ENCODE measurements around the gene CCDC160. TPM values are rescaled to one million over a fixed set of nuclear protein-coding genes. Genes with fewer than 3 reads are reported as not detected.
"Not testable (repeated sequence)": the region's sequence is repeated elsewhere in the genome, so short reads cannot be mapped to it uniquely, and the experiment has no call there.

The CCDC160 gene
- total RNA-seq, 2 experiments from 2014 or later, result not detected

DNA sequence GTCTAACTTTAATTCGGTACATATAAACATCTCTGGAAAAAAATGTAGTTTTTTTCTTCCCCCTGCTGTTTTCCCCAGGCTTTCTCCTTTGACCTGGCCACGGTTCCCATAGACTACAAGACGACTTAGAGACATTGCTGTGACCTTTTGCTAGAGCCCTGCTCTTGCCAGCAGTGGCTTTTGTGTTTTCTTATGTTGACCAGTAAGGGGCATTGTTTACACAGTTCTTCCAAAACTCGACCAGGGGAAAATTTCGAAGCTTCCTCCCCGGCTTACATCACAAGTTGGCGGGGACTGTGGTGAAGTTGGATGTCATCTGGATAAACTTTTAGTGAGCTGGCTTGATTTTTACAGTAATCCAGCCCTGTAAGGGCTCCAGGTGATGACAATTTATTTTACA, 9.3 kb downstream of the CCDC160 start:
- no peak for DNase-seq
- H3K27me3 Mint-ChIP-seq (ENCODE audit: low read depth), result peaks cover 2% of the 10 kb centered on the region
- ChIA-PET CTCF (no interaction called here), POLR2A (no interaction called here)
- H3K27ac Mint-ChIP-seq, result no peak overlapping the region
- peaks cover 4% of the 10 kb centered on the region for H3K4me1 Mint-ChIP-seq (ENCODE audit: low read depth)
- H3K4me3 Mint-ChIP-seq, result no peak overlapping the region
- no peaks in the 10 kb centered on the region for H3K36me3 Mint-ChIP-seq (ENCODE audit: low read depth)
- ATAC-seq, result no peak
- H3K9me3 Mint-ChIP-seq (ENCODE audit: insufficient read depth), result no peaks in the 10 kb centered on the region

DNA sequence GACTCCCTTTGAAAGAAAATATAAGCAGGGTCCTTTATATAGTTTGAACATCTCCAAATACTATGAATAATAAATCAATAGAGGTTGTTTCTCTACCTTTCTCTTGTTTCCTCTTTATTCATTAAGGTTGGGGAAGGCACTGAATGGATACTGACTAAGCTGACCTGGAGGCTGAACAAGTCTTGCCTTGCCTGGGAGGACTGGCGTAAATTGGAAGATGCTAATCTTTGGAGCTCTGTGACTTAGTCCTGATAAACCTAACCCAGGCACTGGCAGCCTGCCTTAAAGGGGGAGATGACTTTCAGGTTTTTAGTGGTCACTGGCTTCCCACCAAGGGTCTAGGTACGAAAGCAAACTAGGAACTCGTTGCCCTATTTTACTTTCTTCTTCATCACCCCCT, 10.5 kb downstream of the CCDC160 start:
- no peak for ATAC-seq
- CTCF ChIA-PET, result interaction anchor here (1.1 kb wide), 1 partner anchor 103 kb away, joined by 4 read pairs; no protein-coding TSS in a partner anchor
- H3K27me3 Mint-ChIP-seq (ENCODE audit: low read depth), result peaks cover 2% of the 10 kb centered on the region
- POLR2A ChIA-PET, result no interaction called here
- H3K4me1 Mint-ChIP-seq (ENCODE audit: low read depth), result no peaks in the 10 kb centered on the region
- no peaks in the 10 kb centered on the region for H3K9me3 Mint-ChIP-seq (ENCODE audit: insufficient read depth)
- DNase-seq, result no peak
- H3K36me3 Mint-ChIP-seq (ENCODE audit: low read depth), result no peaks in the 10 kb centered on the region
- no peak overlapping the region for H3K4me3 Mint-ChIP-seq
- no peak overlapping the region for H3K27ac Mint-ChIP-seq

DNA sequence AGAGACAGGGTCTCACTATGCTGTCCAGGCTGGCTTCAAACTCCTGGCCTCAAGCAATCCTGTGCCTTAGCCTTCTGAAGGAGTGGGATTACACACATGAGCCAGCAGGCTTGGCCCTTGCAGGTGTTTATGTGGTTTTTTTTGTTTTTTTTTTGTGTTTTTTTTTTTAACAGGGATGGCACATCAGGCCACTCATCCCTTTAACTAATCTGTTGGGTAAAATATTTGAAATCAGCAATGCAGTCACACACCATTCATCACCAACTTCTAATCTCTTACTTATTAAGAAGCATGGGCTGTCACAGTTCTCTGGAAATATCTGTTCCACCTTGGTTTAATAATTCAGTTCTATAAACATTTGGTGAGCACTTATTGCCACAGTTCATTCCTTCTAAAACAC, 12.3 kb downstream of the CCDC160 start:
- Mint-ChIP-seq H3K27ac (no peak overlapping the region), H3K9me3 (ENCODE audit: insufficient read depth) (no peaks in the 10 kb centered on the region), H3K4me1 (ENCODE audit: low read depth) (no peaks in the 10 kb centered on the region), H3K27me3 (ENCODE audit: low read depth) (peaks cover 2% of the 10 kb centered on the region), H3K36me3 (ENCODE audit: low read depth) (no peaks in the 10 kb centered on the region), H3K4me3 (no peak overlapping the region)
- ATAC-seq, result no peak
- ChIA-PET CTCF (no interaction called here), POLR2A (no interaction called here)
- no peak for DNase-seq

DNA sequence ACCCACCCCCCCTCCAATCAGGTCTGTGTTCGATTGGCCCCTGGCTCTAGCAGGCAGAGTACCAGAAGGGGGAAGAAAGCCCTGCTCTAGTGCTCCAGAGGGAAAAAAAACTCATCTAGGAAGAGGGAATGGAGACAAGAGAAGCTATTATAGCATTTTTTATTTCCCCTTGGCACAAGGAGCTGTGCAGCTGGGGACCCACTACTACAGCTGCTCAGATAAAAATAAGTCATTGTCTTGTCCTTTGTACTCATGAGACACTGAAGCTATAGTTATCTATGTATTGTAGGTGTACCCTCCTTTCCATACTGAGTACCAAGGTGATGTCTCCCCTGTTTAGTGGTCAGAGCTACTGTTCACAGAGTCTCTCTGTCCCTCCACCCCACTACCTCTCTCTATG, 14.3 kb downstream of the CCDC160 start:
- ChIA-PET POLR2A (no interaction called here), CTCF (no interaction called here)
- Mint-ChIP-seq H3K9me3 (ENCODE audit: insufficient read depth) (no peaks in the 10 kb centered on the region), H3K27ac (no peak overlapping the region), H3K4me3 (no peak overlapping the region), H3K4me1 (ENCODE audit: low read depth) (no peaks in the 10 kb centered on the region), H3K27me3 (ENCODE audit: low read depth) (no peaks in the 10 kb centered on the region), H3K36me3 (ENCODE audit: low read depth) (no peaks in the 10 kb centered on the region)
- DNase-seq (no peak), ATAC-seq (no peak)

DNA sequence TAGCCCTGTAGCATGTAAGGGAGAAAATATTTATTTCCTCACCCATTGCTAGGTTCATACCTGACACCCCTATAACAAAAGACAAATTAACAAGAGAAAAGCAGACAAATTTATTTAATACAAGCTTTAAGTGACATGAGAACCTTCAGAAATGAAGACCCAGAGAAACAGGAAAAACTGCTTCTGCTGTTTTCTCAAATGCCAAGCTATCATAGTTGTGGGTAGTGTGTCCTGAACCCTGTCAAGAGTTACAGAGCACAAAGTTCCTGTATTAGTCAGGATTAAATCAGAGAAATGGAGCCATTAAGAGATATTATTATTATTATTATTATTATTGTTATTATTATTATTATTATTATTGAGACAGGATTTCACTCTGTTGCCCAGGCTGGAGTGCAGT, 17.5 kb downstream of the CCDC160 start:
- Mint-ChIP-seq H3K4me1 (ENCODE audit: low read depth) (no peaks in the 10 kb centered on the region), H3K27ac (no peak overlapping the region), H3K9me3 (ENCODE audit: insufficient read depth) (no peaks in the 10 kb centered on the region), H3K4me3 (no peak overlapping the region), H3K36me3 (ENCODE audit: low read depth) (no peaks in the 10 kb centered on the region), H3K27me3 (ENCODE audit: low read depth) (no peaks in the 10 kb centered on the region)
- POLR2A ChIA-PET, result interaction anchor here (0.6 kb wide), 1 partner anchor 18 kb away, joined by 3 read pairs; no protein-coding TSS in a partner anchor
- CTCF ChIA-PET, result interaction anchor here (0.6 to 4.8 kb wide), 8 partner anchors 14 to 552 kb away, joined by 3 to 26 read pairs (median 4); a partner anchor contains a TSS
- no peak for DNase-seq
- no peak for ATAC-seq

DNA sequence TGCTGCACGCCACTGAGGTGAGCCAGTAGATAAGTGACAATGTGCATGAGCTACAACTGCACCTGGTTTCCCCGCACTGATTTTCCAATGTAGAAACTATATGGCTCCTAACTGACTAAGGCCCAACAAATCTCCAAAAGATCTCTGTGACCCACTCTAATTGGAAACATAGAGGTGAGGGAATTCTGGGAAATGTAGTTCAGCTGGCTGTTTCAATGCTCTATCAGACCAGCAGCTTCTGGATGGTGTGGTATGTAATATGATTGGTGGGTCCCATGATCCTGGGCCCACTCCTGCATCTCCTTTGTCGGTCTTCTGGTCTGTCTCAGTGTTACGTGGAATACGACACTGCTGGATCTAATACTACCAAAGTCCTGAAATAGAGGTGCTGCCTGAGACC, 18.6 kb downstream of the CCDC160 start:
- ChIA-PET POLR2A (no interaction called here), CTCF (interaction anchor here (0.7 to 4.8 kb wide), 3 partner anchors 68 to 463 kb away, joined by 3 to 26 read pairs (median 17); no protein-coding TSS in a partner anchor)
- H3K9me3 Mint-ChIP-seq (ENCODE audit: insufficient read depth), result no peaks in the 10 kb centered on the region
- no peaks in the 10 kb centered on the region for H3K36me3 Mint-ChIP-seq (ENCODE audit: low read depth)
- no peaks in the 10 kb centered on the region for H3K4me1 Mint-ChIP-seq (ENCODE audit: low read depth)
- no peak overlapping the region for H3K27ac Mint-ChIP-seq
- H3K4me3 Mint-ChIP-seq, result no peak overlapping the region
- ATAC-seq (no peak), DNase-seq (no peak)
- no peaks in the 10 kb centered on the region for H3K27me3 Mint-ChIP-seq (ENCODE audit: low read depth)

DNA sequence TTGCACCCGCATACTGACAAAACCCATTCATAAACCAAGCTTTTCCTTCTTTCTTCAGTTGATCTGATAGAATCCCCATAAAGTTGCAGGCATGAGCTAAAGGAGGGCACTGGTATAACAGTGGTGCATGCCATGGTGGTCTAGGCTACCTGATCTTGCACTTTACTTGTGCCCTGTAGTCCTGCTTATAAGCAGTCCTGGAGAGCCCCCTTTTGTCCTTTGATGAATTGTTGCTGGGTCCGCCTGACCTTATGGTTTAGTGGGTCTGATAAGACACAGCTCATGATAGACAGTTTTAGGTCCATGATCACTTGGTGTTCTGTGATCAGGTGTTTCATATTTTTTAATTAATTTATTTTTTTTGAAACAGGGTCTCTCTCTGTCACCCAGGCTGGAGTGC, 19.7 kb downstream of the CCDC160 start:
- Mint-ChIP-seq H3K4me3 (no peak overlapping the region), H3K36me3 (ENCODE audit: low read depth) (no peaks in the 10 kb centered on the region), H3K9me3 (ENCODE audit: insufficient read depth) (no peaks in the 10 kb centered on the region), H3K27ac (no peak overlapping the region), H3K27me3 (ENCODE audit: low read depth) (no peaks in the 10 kb centered on the region), H3K4me1 (ENCODE audit: low read depth) (no peaks in the 10 kb centered on the region)
- ATAC-seq (no peak), DNase-seq (no peak)
- POLR2A ChIA-PET, result no interaction called here
- CTCF ChIA-PET, result interaction anchor here (0.8 to 4.8 kb wide), 3 partner anchors 69 to 464 kb away, joined by 3 to 26 read pairs (median 4); no protein-coding TSS in a partner anchor

DNA sequence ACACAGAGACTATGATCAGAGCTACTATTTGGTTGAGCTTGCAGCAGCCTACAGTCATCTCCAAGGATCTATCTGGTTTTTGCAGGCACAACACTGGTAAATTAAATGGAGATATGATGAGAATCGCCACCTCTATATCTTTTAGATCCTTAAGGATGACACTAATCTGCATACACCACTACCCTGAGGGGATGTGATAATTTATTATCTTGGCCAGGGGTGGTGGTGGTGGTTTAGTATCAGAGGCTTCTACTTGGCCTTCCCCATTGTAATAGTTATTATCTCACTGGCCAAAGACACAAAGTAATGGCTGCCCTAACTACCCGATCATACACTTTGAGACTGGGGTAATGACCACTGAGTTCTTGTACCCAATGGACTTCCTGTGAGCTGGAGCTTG, 21.2 kb downstream of the CCDC160 start:
- POLR2A ChIA-PET, result no interaction called here
- Mint-ChIP-seq H3K27ac (no peak overlapping the region), H3K9me3 (ENCODE audit: insufficient read depth) (no peaks in the 10 kb centered on the region), H3K4me1 (ENCODE audit: low read depth) (no peaks in the 10 kb centered on the region), H3K27me3 (ENCODE audit: low read depth) (no peaks in the 10 kb centered on the region), H3K4me3 (no peak overlapping the region), H3K36me3 (ENCODE audit: low read depth) (no peaks in the 10 kb centered on the region)
- no peak for DNase-seq
- ATAC-seq, result no peak
- CTCF ChIA-PET, result no interaction called here

DNA sequence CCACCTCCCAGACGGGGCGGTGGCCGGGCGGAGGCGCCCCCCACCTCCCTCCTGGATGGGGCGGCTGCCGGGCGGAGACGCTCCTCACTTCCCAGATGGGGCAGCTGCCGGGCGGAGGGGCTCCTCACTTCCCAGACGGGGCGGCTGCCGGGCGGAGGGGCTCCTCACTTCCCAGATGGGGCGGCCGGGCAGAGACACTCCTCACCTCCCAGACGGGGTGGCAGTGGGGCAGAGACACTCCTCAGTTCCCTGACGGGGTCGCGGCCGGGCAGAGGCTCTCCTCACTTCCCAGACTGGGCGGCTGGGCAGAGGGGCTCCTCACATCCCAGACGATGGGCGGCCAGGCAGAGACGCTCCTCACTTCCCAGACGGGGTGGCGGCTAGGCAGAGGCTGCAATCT, 49.0 kb downstream of the CCDC160 start:
- H3K36me3 Mint-ChIP-seq (ENCODE audit: low read depth); POLR2A ChIA-PET; H3K4me1 Mint-ChIP-seq (ENCODE audit: low read depth); CTCF ChIA-PET; H3K4me3 Mint-ChIP-seq; H3K27me3 Mint-ChIP-seq (ENCODE audit: low read depth); ATAC-seq; DNase-seq; H3K27ac Mint-ChIP-seq; H3K9me3 Mint-ChIP-seq (ENCODE audit: insufficient read depth): not testable (repeated sequence)

DNA sequence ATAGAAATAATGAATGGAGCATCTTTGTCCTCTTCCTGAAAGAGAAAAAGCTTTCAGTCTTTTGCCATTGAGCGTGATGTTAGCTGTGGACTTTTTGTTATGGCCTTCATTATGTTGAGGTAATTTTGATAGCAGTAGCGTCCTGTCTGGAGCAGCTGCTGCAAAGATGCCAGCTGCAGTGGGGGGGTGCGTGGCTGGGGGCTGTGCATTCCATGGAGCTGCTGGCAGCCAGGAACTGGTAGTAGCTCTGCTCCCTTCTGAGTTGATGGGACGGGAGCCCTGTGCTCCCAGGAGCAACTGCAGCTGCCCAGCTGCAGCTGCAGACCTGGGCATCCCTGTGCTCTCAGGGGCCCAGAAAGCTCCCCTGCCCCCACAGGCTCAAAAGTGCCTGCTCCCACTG, 50.4 kb downstream of the CCDC160 start:
- ATAC-seq (no peak), DNase-seq (no peak)
- Mint-ChIP-seq H3K4me1 (ENCODE audit: low read depth) (no peaks in the 10 kb centered on the region), H3K4me3 (no peak overlapping the region), H3K27me3 (ENCODE audit: low read depth) (peaks cover 3% of the 10 kb centered on the region), H3K9me3 (ENCODE audit: insufficient read depth) (no peaks in the 10 kb centered on the region), H3K36me3 (ENCODE audit: low read depth) (no peaks in the 10 kb centered on the region), H3K27ac (no peak overlapping the region)
- POLR2A ChIA-PET, result no interaction called here
- CTCF ChIA-PET, result no interaction called here

DNA sequence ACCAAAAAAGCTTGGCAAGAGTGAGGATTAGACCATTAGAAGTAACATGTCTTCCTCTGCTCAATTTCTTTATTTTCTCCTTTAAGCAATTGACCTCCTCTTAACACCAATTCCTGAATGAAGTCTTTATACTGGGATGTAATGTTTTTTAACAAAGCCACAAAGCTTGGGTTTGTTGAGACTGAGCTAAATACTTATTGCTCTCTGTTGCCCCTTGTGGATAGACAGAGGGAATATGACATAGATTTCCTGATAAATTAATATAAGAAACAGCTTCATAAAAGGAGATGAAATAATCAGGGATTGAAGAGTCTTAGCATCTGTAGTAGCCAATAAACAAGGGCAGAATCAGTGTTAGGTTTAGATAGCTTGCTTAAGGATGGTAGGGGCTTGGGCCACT, 57.6 kb downstream of the CCDC160 start:
- CTCF ChIA-PET, result interaction anchor here (0.7 kb wide), 1 partner anchor 14 kb away, joined by 3 read pairs; no protein-coding TSS in a partner anchor
- H3K27ac Mint-ChIP-seq, result no peak overlapping the region
- ATAC-seq, result no peak
- no peaks in the 10 kb centered on the region for H3K36me3 Mint-ChIP-seq (ENCODE audit: low read depth)
- H3K9me3 Mint-ChIP-seq (ENCODE audit: insufficient read depth), result no peaks in the 10 kb centered on the region
- H3K4me1 Mint-ChIP-seq (ENCODE audit: low read depth), result no peaks in the 10 kb centered on the region
- no peak overlapping the region for H3K4me3 Mint-ChIP-seq
- POLR2A ChIA-PET, result no interaction called here
- no peak for DNase-seq
- H3K27me3 Mint-ChIP-seq (ENCODE audit: low read depth), result no peaks in the 10 kb centered on the region

All from activated CD8-positive, alpha-beta T cell treated with anti-CD3 and anti-CD28 coated beads, Interleukin-2, amount 10 ng/mL, durations not matched to agents 7 days and 5 days (primary cell).